Testis (tissue), 3 donors: ENCODE results near the gene IL1B. TPM values are rescaled to one million over a fixed set of nuclear protein-coding genes. Genes with fewer than 3 reads are reported as not detected.

Experiments used
- DNase-seq: peaks from one replicate; pipeline ENCODE4 v3.0.0-alpha.2; 2019
- H3K27ac ChIP-seq, 2 donors: fragments of 200-600 bp; sonication (generic); one replicate each; pipeline ENCODE4 v1.5.1; 2019
- H3K27me3 ChIP-seq: fragments of 200-600 bp; sonication (generic); one replicate; pipeline ENCODE4 v1.5.1; 2019
- H3K36me3 ChIP-seq: fragments of 200-600 bp; sonication (generic); one replicate; pipeline ENCODE4 v1.5.1; 2017; ENCODE audit warnings: low read depth; ENCODE audit errors: missing control alignments
- H3K4me1 ChIP-seq: fragments of 200-600 bp; sonication (generic); one replicate; pipeline ENCODE4 v1.5.1; 2019
- H3K4me3 ChIP-seq, 2 donors: fragments of 200-600 bp; sonication (generic); one replicate each; pipeline ENCODE4 v1.5.1; 2017 to 2019
- H3K9me3 ChIP-seq: fragments of 200-600 bp; sonication (generic); one replicate; pipeline ENCODE4 v1.5.1; 2017
- POLR2A ChIP-seq: fragments of 450-650 bp; IDR thresholded peaks from one replicate; pipeline ENCODE4 v1.6.1; 2017; ENCODE audit warnings: antibody characterized with exemption, mild to moderate bottlenecking, moderate library complexity
- WGBS, 2 donors: methylation state at CpG; one replicate each; pipeline ENCODE4 v1.1.5; 2018; 5-methylcytosine and 5-hydroxymethylcytosine counted together
- intact Hi-C: fragments of 100-400 bp; cut with DNase I; formaldehyde crosslinking; loops from one replicate; pipeline ENCODE4 v1.15.1; 2023; ENCODE audit warnings: low total_unique reads
- polyA plus RNA-seq: library from polyadenylated mRNA; stranded (reverse); fragments of 350-450 nt; fragmentation: Illumina TruSeq; extraction: RNeasy Lipid Tissue Mini Kit (QIAGEN cat#74804); gene quantifications from one replicate; pipeline ENCODE4 v1.2.3, GENCODE V29; 2014; ENCODE audit warnings: low read depth, low replicate concordance; ENCODE audit not compliant: insufficient read depth
- total RNA-seq, 2 donors: library from RNA; depleted of rRNA; stranded (reverse); fragments of >200 nt; gene quantifications; one replicate each; pipeline ENCODE4 v1.2.3, GENCODE V29; 2016
- TF ChIP-seq, protein P1 (sequence below), 3 experiments: fragments of 450-650 bp in 2 of 3; fragments of 200-600 bp in 1 of 3; sonication (generic) in 1 of 3; IDR thresholded peaks; one replicate each; pipeline ENCODE4 v1.5.1; 2016 to 2019; ENCODE audit warnings: antibody characterized with exemption in 3 of 3, mild to moderate bottlenecking in 2 of 3, moderate library complexity in 1 of 3

The IL1B gene
- total and polyA plus RNA-seq, 3 donors from 2014 or later = 0.62 to 1.8 (median 0.63) TPM

GRCh38 chr2:112811276-112811831 is 25.2 kb downstream of the IL1B start:
- 51 to 66% methylated on average over 3 of the region's 3 CpGs for WGBS, 2 donors
- H3K9me3 ChIP-seq = no peaks in the 10 kb centered on the region
- no peaks in the 10 kb centered on the region for H3K36me3 ChIP-seq
- no peak overlapping the region for H3K4me3 ChIP-seq
- H3K4me1 ChIP-seq = peaks cover 30% of the 10 kb centered on the region
- peak overlapping the region; percentile 69 to 81 for H3K27ac ChIP-seq
- H3K27me3 ChIP-seq = no peaks in the 10 kb centered on the region
- no peak for DNase-seq
- intact Hi-C loops = no loop called here
- TF ChIP-seq, protein P1, sequence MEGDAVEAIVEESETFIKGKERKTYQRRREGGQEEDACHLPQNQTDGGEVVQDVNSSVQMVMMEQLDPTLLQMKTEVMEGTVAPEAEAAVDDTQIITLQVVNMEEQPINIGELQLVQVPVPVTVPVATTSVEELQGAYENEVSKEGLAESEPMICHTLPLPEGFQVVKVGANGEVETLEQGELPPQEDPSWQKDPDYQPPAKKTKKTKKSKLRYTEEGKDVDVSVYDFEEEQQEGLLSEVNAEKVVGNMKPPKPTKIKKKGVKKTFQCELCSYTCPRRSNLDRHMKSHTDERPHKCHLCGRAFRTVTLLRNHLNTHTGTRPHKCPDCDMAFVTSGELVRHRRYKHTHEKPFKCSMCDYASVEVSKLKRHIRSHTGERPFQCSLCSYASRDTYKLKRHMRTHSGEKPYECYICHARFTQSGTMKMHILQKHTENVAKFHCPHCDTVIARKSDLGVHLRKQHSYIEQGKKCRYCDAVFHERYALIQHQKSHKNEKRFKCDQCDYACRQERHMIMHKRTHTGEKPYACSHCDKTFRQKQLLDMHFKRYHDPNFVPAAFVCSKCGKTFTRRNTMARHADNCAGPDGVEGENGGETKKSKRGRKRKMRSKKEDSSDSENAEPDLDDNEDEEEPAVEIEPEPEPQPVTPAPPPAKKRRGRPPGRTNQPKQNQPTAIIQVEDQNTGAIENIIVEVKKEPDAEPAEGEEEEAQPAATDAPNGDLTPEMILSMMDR (IDR thresholded peaks at IDR 0.05) = no peak
- no peak for TF ChIP-seq POLR2A

DNA sequence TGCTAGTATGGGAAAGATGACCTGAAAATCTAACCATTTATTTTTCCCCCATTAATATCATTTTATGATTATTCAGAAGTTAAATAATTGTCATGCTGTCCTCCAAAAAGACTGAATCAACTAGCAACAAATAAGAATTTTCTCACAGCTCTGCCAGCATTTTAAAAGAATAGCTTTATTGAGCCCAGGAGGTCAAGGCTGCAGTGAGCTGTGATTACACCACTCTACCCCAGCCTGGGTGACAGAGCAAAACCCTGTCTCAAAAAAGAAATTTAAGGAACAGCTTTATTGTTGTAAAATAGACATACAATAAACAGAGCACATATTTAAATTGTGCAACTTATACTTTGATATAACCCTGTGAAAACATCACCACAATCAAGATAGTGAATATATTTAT is 27.5 kb downstream of the IL1B start:
- Histone ChIP-seq H3K36me3 (no peaks in the 10 kb centered on the region), H3K9me3 (no peaks in the 10 kb centered on the region), H3K4me3 (no peak overlapping the region), H3K27ac (peak overlapping the region; percentile 69 to 81), H3K27me3 (no peaks in the 10 kb centered on the region), H3K4me1 (peaks cover 25% of the 10 kb centered on the region)
- no peak for TF ChIP-seq POLR2A
- TF ChIP-seq, protein P1 (IDR thresholded peaks at IDR 0.05) = no peak
- peak; percentile 64 for DNase-seq
- intact Hi-C loops = no loop called here

- no peak for DNase-seq
- TF ChIP-seq, protein P1 (IDR thresholded peaks at IDR 0.05) = peak in 2 of 3 experiments; percentile 6 to 17
- TF ChIP-seq POLR2A = no peak
- Histone ChIP-seq H3K36me3 (no peaks in the 10 kb centered on the region), H3K4me3 (no peak overlapping the region), H3K9me3 (no peaks in the 10 kb centered on the region), H3K27me3 (no peaks in the 10 kb centered on the region), H3K27ac (peak overlapping the region; percentile 69 to 74), H3K4me1 (peaks cover 16% of the 10 kb centered on the region)
- intact Hi-C loops = no loop called here
- WGBS, 2 donors = 84 to 87% methylated on average over 3 of the region's 3 CpGs
Measured at GRCh38 chr2:112807233-112807807, 29.3 kb downstream of the IL1B start.

DNA sequence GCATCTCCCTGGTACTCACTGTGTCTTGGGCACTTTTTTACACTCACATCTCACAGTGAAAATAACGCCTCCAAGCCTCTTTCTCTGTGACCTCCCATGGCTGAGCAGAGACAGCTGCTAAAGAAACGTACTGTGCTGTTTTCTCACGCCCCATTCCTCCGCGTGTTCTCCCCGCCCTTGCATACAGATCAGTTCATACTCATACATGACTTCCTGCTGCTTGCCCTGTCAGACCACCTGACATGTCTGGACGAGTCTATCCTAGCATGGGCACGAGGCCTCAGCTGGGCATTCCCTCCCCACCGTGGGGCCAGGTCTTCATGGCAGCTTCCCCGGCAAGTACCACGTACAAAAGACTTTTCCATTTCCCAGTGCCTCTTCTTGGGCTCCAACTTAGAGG is 31.0 kb downstream of the IL1B start:
- intact Hi-C loops = no loop called here
- no peak overlapping the region for H3K4me3 ChIP-seq
- TF ChIP-seq POLR2A = no peak
- TF ChIP-seq, protein P1 (IDR thresholded peaks at IDR 0.05) = no peak

More for the DNA sequence above, 31.0 kb downstream of the IL1B start:
- Histone ChIP-seq H3K27ac (no peak overlapping the region), H3K4me1 (peaks cover 3% of the 10 kb centered on the region), H3K27me3 (no peaks in the 10 kb centered on the region), H3K36me3 (no peaks in the 10 kb centered on the region), H3K9me3 (no peaks in the 10 kb centered on the region)
- DNase-seq = no peak
- 86 to 89% methylated on average over 11 of the region's 11 CpGs for WGBS, 2 donors
